Activated CD4-positive, alpha-beta T cell treated with anti-CD3 and anti-CD28 coated beads, Interleukin-2, amount 10 ng/mL, durations not matched to agents 24 days and 14 days (primary cell): ENCODE results near the gene MANBA. TPM values are rescaled to one million over a fixed set of nuclear protein-coding genes. Genes with fewer than 3 reads are reported as not detected.

Source experiments
- DNase-seq: peaks from one replicate; pipeline ENCODE4 v3.0.0; 2022
- H3K27ac Mint-ChIP-seq: one replicate; pipeline ENCODE4 v1.8.0; 2022; ENCODE audit warnings: mild to moderate bottlenecking, mixed read lengths
- H3K27me3 Mint-ChIP-seq: one replicate; pipeline ENCODE4 v1.8.0; 2022; ENCODE audit warnings: mixed read lengths
- H3K36me3 Mint-ChIP-seq: one replicate; pipeline ENCODE4 v1.8.0; 2022; ENCODE audit warnings: low read depth, mild to moderate bottlenecking, mixed read lengths
- H3K4me1 Mint-ChIP-seq: one replicate; pipeline ENCODE4 v1.8.0; 2021; ENCODE audit warnings: mixed read lengths
- H3K4me3 Mint-ChIP-seq: one replicate; pipeline ENCODE4 v1.8.0; 2022; ENCODE audit warnings: mild to moderate bottlenecking, moderate library complexity, mixed read lengths
- H3K9me3 Mint-ChIP-seq: one replicate; pipeline ENCODE4 v1.8.0; 2021; ENCODE audit warnings: mixed read lengths
- intact Hi-C: fragments of 100-400 bp; cut with micrococcal nuclease; formaldehyde crosslinking; loops from one replicate; pipeline ENCODE4 v1.15.1; 2023
- total RNA-seq: library from RNA; stranded (reverse); gene quantifications from 2 replicates; pipeline ENCODE4 v1.2.3, GENCODE V29; 2022

The MANBA gene
- total RNA-seq: 8.2 and 9.4 TPM in 2 replicates

GRCh38 chr4:102760645-102761295, at the start of gene MANBA:
Gene MANBA (minus strand): TSS chr4:102760968. CDS start chr4:102760894, 74 bp downstream.
- Mint-ChIP-seq H3K4me1 (peaks cover 28% of the 10 kb centered on the region), H3K27ac (peak within 1 kb of the TSS; percentile 87), H3K36me3 (peaks cover 6% of the 10 kb centered on the region), H3K4me3 (peak within 1 kb of the TSS; percentile 88), H3K9me3 (no peaks in the 10 kb centered on the region), H3K27me3 (peaks cover 13% of the 10 kb centered on the region)
- intact Hi-C loops: loop anchor here (1.0 to 10.0 kb wide), 8 partner anchors 37 to 434 kb away; partner anchors contain the start of genes CENPE, CISD2, SLC39A8 and SLC9B1
- peak; percentile 94 for DNase-seq

- no peaks in the 10 kb centered on the region for H3K9me3 Mint-ChIP-seq
- H3K4me3 Mint-ChIP-seq: peak overlapping the region; percentile 1
- H3K4me1 Mint-ChIP-seq: peaks cover 51% of the 10 kb centered on the region
- no peaks in the 10 kb centered on the region for H3K27me3 Mint-ChIP-seq
- intact Hi-C loops: loop anchor here (2.0 kb wide), 2 partner anchors 15 kb away; no protein-coding TSS in a partner anchor
- peak overlapping the region; percentile 55 for H3K27ac Mint-ChIP-seq
- DNase-seq: no peak
- H3K36me3 Mint-ChIP-seq: peaks cover 68% of the 10 kb centered on the region
Measured at GRCh38 chr4:102809691-102810090, 48.9 kb upstream of the MANBA start.

GRCh38 chr4:102809190-102809589, 48.4 kb upstream of the MANBA start:
- Mint-ChIP-seq H3K27me3 (no peaks in the 10 kb centered on the region), H3K9me3 (no peaks in the 10 kb centered on the region), H3K36me3 (peaks cover 67% of the 10 kb centered on the region), H3K4me3 (no peak overlapping the region), H3K27ac (peak overlapping the region; percentile 71), H3K4me1 (peaks cover 49% of the 10 kb centered on the region)
- DNase-seq: no peak
- intact Hi-C loops: loop anchor here (2.0 kb wide), 2 partner anchors 14 to 16 kb away; no protein-coding TSS in a partner anchor

GRCh38 chr4:102808009-102808408, 47.2 kb upstream of the MANBA start:
- peaks cover 41% of the 10 kb centered on the region for H3K4me1 Mint-ChIP-seq
- intact Hi-C loops: loop anchor here (2.0 kb wide), 2 partner anchors 13 to 17 kb away; no protein-coding TSS in a partner anchor
- H3K27me3 Mint-ChIP-seq: no peaks in the 10 kb centered on the region
- H3K36me3 Mint-ChIP-seq: peaks cover 63% of the 10 kb centered on the region
- DNase-seq: no peak
- H3K9me3 Mint-ChIP-seq: no peaks in the 10 kb centered on the region
- H3K27ac Mint-ChIP-seq: no peak overlapping the region
- no peak overlapping the region for H3K4me3 Mint-ChIP-seq

- no peak for DNase-seq
- no peak overlapping the region for H3K27ac Mint-ChIP-seq
- H3K36me3 Mint-ChIP-seq: peaks cover 66% of the 10 kb centered on the region
- no peaks in the 10 kb centered on the region for H3K27me3 Mint-ChIP-seq
- H3K9me3 Mint-ChIP-seq: no peaks in the 10 kb centered on the region
- intact Hi-C loops: no loop called here
- peaks cover 40% of the 10 kb centered on the region for H3K4me1 Mint-ChIP-seq
- no peak overlapping the region for H3K4me3 Mint-ChIP-seq
Measured at GRCh38 chr4:102807345-102807744, 46.6 kb upstream of the MANBA start.

GRCh38 chr4:102799816-102800215, 39.0 kb upstream of the MANBA start:
- H3K27me3 Mint-ChIP-seq: no peaks in the 10 kb centered on the region
- H3K4me3 Mint-ChIP-seq: no peak overlapping the region
- intact Hi-C loops: loop anchor here (5.0 kb wide), 1 partner anchor 38 kb away; the partner anchor contains the start of gene MANBA
- no peaks in the 10 kb centered on the region for H3K9me3 Mint-ChIP-seq
- H3K4me1 Mint-ChIP-seq: peaks cover 7% of the 10 kb centered on the region
- peak; percentile 23 for DNase-seq
- H3K27ac Mint-ChIP-seq: no peak overlapping the region
- H3K36me3 Mint-ChIP-seq: peaks cover 68% of the 10 kb centered on the region

GRCh38 chr4:102794999-102795398, 34.2 kb upstream of the MANBA start:
- no peak for DNase-seq
- Mint-ChIP-seq H3K4me3 (no peak overlapping the region), H3K9me3 (no peaks in the 10 kb centered on the region), H3K36me3 (peaks cover 65% of the 10 kb centered on the region), H3K27me3 (no peaks in the 10 kb centered on the region), H3K4me1 (peaks cover 5% of the 10 kb centered on the region), H3K27ac (no peak overlapping the region)
- intact Hi-C loops: loop anchor here (2.0 to 5.0 kb wide), 2 partner anchors 14 to 33 kb away; partner anchors contain the start of gene MANBA

GRCh38 chr4:102792361-102792936, 31.7 kb upstream of the MANBA start:
- H3K27me3 Mint-ChIP-seq: no peaks in the 10 kb centered on the region
- H3K36me3 Mint-ChIP-seq: peaks cover 53% of the 10 kb centered on the region
- intact Hi-C loops: no loop called here
- peak; percentile 52 for DNase-seq
- H3K4me3 Mint-ChIP-seq: no peak overlapping the region
- no peaks in the 10 kb centered on the region for H3K9me3 Mint-ChIP-seq
- peak overlapping the region; percentile 1 for H3K27ac Mint-ChIP-seq
- H3K4me1 Mint-ChIP-seq: peaks cover 13% of the 10 kb centered on the region

- no peak overlapping the region for H3K4me3 Mint-ChIP-seq
- peaks cover 13% of the 10 kb centered on the region for H3K4me1 Mint-ChIP-seq
- no peak overlapping the region for H3K27ac Mint-ChIP-seq
- H3K9me3 Mint-ChIP-seq: no peaks in the 10 kb centered on the region
- no peaks in the 10 kb centered on the region for H3K27me3 Mint-ChIP-seq
- peak; percentile 56 for DNase-seq
- intact Hi-C loops: no loop called here
- peaks cover 47% of the 10 kb centered on the region for H3K36me3 Mint-ChIP-seq
Measured at GRCh38 chr4:102791318-102791835, 30.6 kb upstream of the MANBA start.

- Mint-ChIP-seq H3K4me1 (peaks cover 11% of the 10 kb centered on the region), H3K36me3 (peaks cover 27% of the 10 kb centered on the region), H3K4me3 (no peak overlapping the region), H3K9me3 (no peaks in the 10 kb centered on the region), H3K27me3 (no peaks in the 10 kb centered on the region), H3K27ac (peak overlapping the region; percentile 18)
- DNase-seq: peak; percentile 47
- intact Hi-C loops: loop anchor here (10.0 kb wide), 2 partner anchors 165 to 265 kb away; no protein-coding TSS in a partner anchor
Measured at GRCh38 chr4:102789317-102789717, 28.5 kb upstream of the MANBA start.

GRCh38 chr4:102787944-102788343, 27.2 kb upstream of the MANBA start:
- Mint-ChIP-seq H3K36me3 (peaks cover 19% of the 10 kb centered on the region), H3K9me3 (no peaks in the 10 kb centered on the region), H3K27me3 (no peaks in the 10 kb centered on the region), H3K27ac (no peak overlapping the region), H3K4me3 (no peak overlapping the region), H3K4me1 (peaks cover 11% of the 10 kb centered on the region)
- peak; percentile 18 for DNase-seq
- intact Hi-C loops: loop anchor here (10.0 kb wide), 2 partner anchors 163 to 263 kb away; no protein-coding TSS in a partner anchor

GRCh38 chr4:102787096-102787881, 26.5 kb upstream of the MANBA start:
- Mint-ChIP-seq H3K27me3 (no peaks in the 10 kb centered on the region), H3K9me3 (no peaks in the 10 kb centered on the region), H3K36me3 (peaks cover 13% of the 10 kb centered on the region), H3K27ac (peak overlapping the region; percentile 63), H3K4me3 (no peak overlapping the region), H3K4me1 (peaks cover 11% of the 10 kb centered on the region)
- peak; percentile 47 for DNase-seq
- intact Hi-C loops: loop anchor here (10.0 kb wide), 2 partner anchors 162 to 262 kb away; no protein-coding TSS in a partner anchor

- peaks cover 5% of the 10 kb centered on the region for H3K36me3 Mint-ChIP-seq
- peaks cover 11% of the 10 kb centered on the region for H3K4me1 Mint-ChIP-seq
- DNase-seq: peak; percentile 47
- no peak overlapping the region for H3K27ac Mint-ChIP-seq
- H3K9me3 Mint-ChIP-seq: no peaks in the 10 kb centered on the region
- intact Hi-C loops: loop anchor here (10.0 kb wide), 2 partner anchors 161 to 261 kb away; no protein-coding TSS in a partner anchor
- H3K4me3 Mint-ChIP-seq: no peak overlapping the region
- no peaks in the 10 kb centered on the region for H3K27me3 Mint-ChIP-seq
Measured at GRCh38 chr4:102786279-102786678, 25.5 kb upstream of the MANBA start.
